WI38 (cell line): ENCODE results near the gene GALNT12.

Experiments
- H3K4me3 ChIP-seq: 2 replicates; pipeline ENCODE4 v1.5.1; 2011; ENCODE audit warnings: low read depth, mild to moderate bottlenecking, control low read depth, low read length
- TF ChIP-seq, protein P1 (sequence below): IDR thresholded peaks from 2 replicates; pipeline ENCODE4 v1.5.1; 2012; ENCODE audit warnings: low read depth, mild to moderate bottlenecking, control low read depth, low read length

GALNT12 gene

DNA sequence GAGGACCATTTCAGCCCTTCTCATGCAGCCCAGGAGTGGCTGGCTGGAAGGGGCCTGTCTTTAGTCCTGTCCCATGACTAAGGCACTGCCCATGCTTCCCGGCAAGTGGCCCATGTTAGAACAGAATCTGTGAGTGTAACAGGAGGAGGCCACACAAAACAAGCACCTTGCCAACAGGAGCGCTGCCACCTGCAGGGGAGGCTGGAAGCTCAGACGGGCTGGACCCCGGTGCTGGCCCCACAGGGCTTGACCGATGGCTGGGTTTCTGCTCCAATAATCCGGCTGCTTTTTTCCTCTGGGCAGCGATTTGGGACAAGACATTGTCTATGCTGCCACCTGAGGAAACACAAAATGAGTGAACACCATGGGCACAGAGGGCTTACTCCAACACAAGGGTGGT is 39.6 kb upstream of the GALNT12 start:
- H3K4me3 ChIP-seq: no peak overlapping the region
- TF ChIP-seq, protein P1, sequence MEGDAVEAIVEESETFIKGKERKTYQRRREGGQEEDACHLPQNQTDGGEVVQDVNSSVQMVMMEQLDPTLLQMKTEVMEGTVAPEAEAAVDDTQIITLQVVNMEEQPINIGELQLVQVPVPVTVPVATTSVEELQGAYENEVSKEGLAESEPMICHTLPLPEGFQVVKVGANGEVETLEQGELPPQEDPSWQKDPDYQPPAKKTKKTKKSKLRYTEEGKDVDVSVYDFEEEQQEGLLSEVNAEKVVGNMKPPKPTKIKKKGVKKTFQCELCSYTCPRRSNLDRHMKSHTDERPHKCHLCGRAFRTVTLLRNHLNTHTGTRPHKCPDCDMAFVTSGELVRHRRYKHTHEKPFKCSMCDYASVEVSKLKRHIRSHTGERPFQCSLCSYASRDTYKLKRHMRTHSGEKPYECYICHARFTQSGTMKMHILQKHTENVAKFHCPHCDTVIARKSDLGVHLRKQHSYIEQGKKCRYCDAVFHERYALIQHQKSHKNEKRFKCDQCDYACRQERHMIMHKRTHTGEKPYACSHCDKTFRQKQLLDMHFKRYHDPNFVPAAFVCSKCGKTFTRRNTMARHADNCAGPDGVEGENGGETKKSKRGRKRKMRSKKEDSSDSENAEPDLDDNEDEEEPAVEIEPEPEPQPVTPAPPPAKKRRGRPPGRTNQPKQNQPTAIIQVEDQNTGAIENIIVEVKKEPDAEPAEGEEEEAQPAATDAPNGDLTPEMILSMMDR: no peak

DNA sequence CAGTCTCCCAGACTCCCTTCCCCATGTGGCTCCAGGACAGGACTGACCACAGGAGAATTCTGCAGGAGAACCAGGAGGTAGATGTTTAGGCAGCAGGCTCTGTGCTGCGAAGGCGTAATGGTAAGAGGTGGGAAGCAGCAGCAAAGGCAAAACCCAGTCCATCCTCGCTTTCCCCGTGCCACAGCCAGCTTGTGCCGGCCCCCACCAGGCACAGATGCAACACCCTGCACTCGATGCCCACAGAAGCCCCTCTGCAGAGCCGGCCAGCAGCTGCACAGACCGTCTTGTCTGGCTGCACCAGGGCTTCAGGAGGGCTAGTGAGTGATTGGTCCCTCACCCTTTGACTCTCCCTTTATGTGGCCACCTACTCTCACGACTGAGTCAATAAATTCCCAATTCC is 39.1 kb upstream of the GALNT12 start:
- TF ChIP-seq, protein P1: no peak
- no peak overlapping the region for H3K4me3 ChIP-seq

DNA sequence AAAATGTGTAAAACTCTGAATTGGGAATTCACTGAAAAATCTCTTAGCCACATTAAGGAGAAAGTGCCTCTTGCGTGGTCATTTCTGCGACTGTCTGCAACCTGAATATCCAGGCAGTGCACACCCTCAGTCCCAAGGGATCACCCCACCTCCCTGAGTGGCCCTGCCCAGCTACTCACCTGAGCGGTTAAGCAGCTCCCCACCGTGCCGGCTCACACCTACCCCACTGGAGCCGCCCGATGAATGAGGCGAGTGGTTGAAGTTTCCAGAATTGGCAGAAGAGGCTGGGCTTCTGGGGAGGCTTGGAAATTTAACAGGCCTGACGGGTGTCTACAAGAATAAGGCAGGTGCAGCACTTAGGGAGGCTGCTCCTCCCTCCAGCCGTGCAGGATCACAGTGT is 36.8 kb upstream of the GALNT12 start:
- TF ChIP-seq, protein P1: no peak
- H3K4me3 ChIP-seq: no peak overlapping the region

DNA sequence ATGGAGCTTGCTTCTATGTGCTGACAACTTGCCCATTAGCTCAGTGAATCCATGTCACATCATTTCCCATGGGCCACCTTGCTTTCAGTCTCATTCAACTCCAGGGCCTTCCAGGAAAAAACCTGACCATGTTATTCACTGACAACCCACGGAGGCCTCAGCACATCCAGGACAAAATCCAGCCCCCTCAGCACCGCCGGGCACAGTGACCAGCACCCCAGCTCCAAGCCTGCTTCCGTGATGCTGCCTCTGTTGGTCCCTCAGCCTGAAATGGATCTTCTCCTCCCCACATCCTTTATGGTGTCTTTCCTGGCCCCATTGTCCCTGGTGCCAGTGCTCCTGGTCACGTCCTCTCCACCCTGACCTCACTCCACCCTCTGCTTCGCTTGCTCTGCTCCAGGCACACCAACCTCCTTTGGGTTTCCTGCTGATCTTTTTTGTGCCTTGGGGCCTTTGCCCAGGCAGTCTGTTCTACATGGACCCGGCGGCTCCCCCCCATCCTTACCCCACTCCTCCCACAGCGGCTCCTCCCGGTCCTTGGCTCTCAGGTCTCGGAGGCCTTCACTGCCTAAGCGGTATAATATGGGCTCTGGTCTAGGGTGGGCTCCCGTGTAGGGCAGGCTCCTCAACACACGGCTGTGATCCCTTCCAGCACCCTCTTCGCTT is 36.1 kb upstream of the GALNT12 start:
- TF ChIP-seq, protein P1: no peak
- H3K4me3 ChIP-seq: no peak overlapping the region

DNA sequence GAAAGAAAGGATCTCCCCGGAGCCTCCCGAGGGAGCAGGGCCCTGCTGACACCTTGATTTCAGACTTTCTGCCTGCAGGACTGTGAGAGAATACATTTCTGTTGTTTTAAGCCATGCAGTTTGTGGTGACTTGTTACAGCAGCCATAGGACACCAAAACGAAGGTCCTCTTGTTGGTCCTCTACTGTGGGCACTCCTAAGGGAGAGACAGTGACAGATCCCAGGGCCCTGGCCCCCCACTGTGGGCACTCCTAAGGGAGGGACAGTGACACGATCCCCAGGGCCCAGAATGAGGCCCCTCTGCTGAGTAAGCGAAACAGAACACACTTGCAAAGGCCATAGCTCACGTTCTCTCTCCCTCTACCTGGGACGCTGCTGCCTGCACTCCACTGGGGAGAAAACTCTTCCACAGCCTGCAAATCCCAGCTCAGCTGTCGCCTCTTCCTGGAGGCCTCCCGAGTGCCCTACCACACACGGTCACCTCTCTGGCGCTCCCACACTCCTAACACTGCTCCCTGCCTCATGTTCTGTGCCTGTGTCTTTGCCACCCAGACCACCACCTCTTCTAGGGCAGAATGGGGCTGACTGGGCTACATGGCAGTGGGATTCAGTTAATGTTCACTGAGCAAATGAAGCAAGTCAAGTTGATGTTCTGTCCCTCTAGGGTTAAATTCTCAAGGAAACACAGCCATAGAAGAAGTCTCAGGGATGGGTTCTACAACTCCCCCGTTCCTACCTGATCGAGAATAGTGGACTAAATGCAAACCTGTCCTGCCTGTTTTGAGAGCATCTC is 34.9 kb upstream of the GALNT12 start:
- no peak overlapping the region for H3K4me3 ChIP-seq
- TF ChIP-seq, protein P1: no peak

DNA sequence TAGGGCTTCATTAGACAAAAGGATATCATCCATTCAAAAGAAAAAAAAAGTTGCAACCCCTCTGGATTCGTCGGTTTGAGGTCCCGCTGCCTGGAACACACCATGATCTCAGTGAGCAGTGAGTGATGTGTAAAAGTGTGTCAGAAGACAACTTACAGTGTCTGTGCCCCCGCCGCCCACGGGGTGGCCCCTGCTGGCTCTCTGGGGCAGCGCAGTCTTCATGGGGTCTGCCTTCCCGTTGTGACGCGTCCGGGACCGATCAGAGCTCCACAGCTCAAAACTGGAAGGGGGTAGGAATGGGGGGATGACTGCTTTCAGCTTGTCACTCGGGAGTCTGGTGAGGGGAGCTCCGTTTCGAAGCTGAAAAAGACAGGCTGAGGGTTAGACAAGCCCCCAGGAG is 33.7 kb upstream of the GALNT12 start:
- no peak overlapping the region for H3K4me3 ChIP-seq
- TF ChIP-seq, protein P1: no peak

DNA sequence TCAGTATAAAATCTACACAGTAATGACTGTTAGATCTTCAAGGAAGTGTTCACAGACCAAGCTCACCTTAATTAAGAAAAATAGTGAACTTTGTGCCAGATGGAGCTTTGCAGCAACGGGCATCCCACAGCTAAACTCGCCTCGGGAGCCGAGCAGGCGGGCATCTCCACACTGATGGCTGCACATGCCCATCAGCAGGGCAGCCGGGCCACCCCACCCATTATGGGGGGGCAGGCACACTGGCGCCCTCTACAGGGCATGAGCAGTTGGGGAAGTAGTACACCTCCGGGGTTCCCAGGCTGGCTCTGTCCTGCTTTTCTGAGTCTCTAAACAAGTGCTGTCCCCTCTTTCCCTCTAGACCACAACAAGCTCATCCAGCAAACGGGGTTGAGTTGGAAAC is 32.7 kb upstream of the GALNT12 start:
- no peak overlapping the region for H3K4me3 ChIP-seq
- TF ChIP-seq, protein P1: peak; percentile 57
